Muscle layer of colon (tissue), 2 donors: ENCODE data around the gene FAIM.
"Not testable (repeated sequence)": the region's sequence is repeated elsewhere in the genome, so short reads cannot be mapped to it uniquely, and the experiment has no call there.

Experiments
- H3K27ac ChIP-seq: one replicate; pipeline ENCODE4 v1.7.0; 2013; ENCODE audit warnings: low read depth, mild to moderate bottlenecking, low read length, moderate library complexity
- H3K27me3 ChIP-seq, 2 donors: one replicate each; pipeline ENCODE4 v1.7.0; 2013; ENCODE audit warnings: low read length in 2 of 2, mild to moderate bottlenecking in 2 of 2; ENCODE audit not compliant: insufficient read depth in 2 of 2, control insufficient read depth in 1 of 2
- H3K36me3 ChIP-seq: one replicate; pipeline ENCODE4 v1.7.0; 2013; ENCODE audit warnings: mild to moderate bottlenecking, low read length; ENCODE audit not compliant: insufficient read depth
- H3K4me1 ChIP-seq: one replicate; pipeline ENCODE4 v1.7.0; 2013; ENCODE audit warnings: mild to moderate bottlenecking, low read length; ENCODE audit not compliant: insufficient read depth
- H3K4me3 ChIP-seq, 2 donors: one replicate each; pipeline ENCODE4 v1.7.0; 2013; ENCODE audit warnings: low read length in 2 of 2, low read depth in 1 of 2, mild to moderate bottlenecking in 1 of 2, moderate library complexity in 1 of 2
- H3K9ac ChIP-seq: one replicate; pipeline ENCODE4 v1.7.0; 2013; ENCODE audit warnings: low read length
- H3K9me3 ChIP-seq: one replicate; pipeline ENCODE4 v1.7.0; 2013; ENCODE audit warnings: mild to moderate bottlenecking, low read length
- donor health status: abdominal sarcoma.
- donor health status: Adenocarcinoma of cecum.

FAIM gene

GRCh38 chr3:138608322-138609135 lies at the start of gene FAIM:
FAIM (plus strand) TSS chr3:138608771; CDS start chr3:138619727, 10,956 bp downstream.
- peak within 1 kb of the TSS; percentile 95 for H3K27ac ChIP-seq
- peak within 1 kb of the TSS; percentile 58 to 84 for H3K4me3 ChIP-seq
- peak within 1 kb of the TSS; percentile 85 for H3K9ac ChIP-seq
- peaks cover 3% of the 10 kb centered on the region for H3K9me3 ChIP-seq
- H3K4me1 ChIP-seq: peaks cover 15% of the 10 kb centered on the region
- H3K27me3 ChIP-seq: no peaks in the 10 kb centered on the region
- no peaks in the 10 kb centered on the region for H3K36me3 ChIP-seq

- no peak overlapping the region for H3K27ac ChIP-seq
- no peaks in the 10 kb centered on the region for H3K4me1 ChIP-seq
- H3K9ac ChIP-seq: no peak overlapping the region
Observed at GRCh38 chr3:138559134-138559533, 49.4 kb upstream of the FAIM start.

GRCh38 chr3:138560501-138560900 lies 48.1 kb upstream of the FAIM start:
- no peaks in the 10 kb centered on the region for H3K36me3 ChIP-seq
- H3K27me3 ChIP-seq: no peaks in the 10 kb centered on the region
- H3K4me1 ChIP-seq: no peaks in the 10 kb centered on the region
- peaks cover 4% of the 10 kb centered on the region for H3K9me3 ChIP-seq
- no peak overlapping the region for H3K9ac ChIP-seq
- H3K4me3 ChIP-seq: no peak overlapping the region
- H3K27ac ChIP-seq: no peak overlapping the region

More at GRCh38 chr3:138559134-138559533, 49.4 kb upstream of the FAIM start:
- peaks cover 4% of the 10 kb centered on the region for H3K9me3 ChIP-seq
- H3K27me3 ChIP-seq: no peaks in the 10 kb centered on the region
- no peak overlapping the region for H3K4me3 ChIP-seq
- H3K36me3 ChIP-seq: no peaks in the 10 kb centered on the region

GRCh38 chr3:138562902-138563301 lies 45.7 kb upstream of the FAIM start:
- H3K4me3 ChIP-seq, H3K9ac ChIP-seq, H3K4me1 ChIP-seq, H3K27ac ChIP-seq, H3K9me3 ChIP-seq, H3K27me3 ChIP-seq, H3K36me3 ChIP-seq: not testable (repeated sequence)

GRCh38 chr3:138566293-138566692 lies 42.3 kb upstream of the FAIM start:
- H3K36me3 ChIP-seq, H3K9me3 ChIP-seq, H3K4me3 ChIP-seq, H3K4me1 ChIP-seq, H3K9ac ChIP-seq, H3K27me3 ChIP-seq, H3K27ac ChIP-seq: not testable (repeated sequence)

- no peaks in the 10 kb centered on the region for H3K9me3 ChIP-seq
- H3K9ac ChIP-seq: no peak overlapping the region
- no peaks in the 10 kb centered on the region for H3K27me3 ChIP-seq
- H3K4me3 ChIP-seq: no peak overlapping the region
- H3K36me3 ChIP-seq: no peaks in the 10 kb centered on the region
- H3K27ac ChIP-seq: no peak overlapping the region
- no peaks in the 10 kb centered on the region for H3K4me1 ChIP-seq
Observed at GRCh38 chr3:138567403-138567802, 41.2 kb upstream of the FAIM start.

- Histone ChIP-seq H3K27ac (no peak overlapping the region), H3K27me3 (no peaks in the 10 kb centered on the region), H3K36me3 (no peaks in the 10 kb centered on the region), H3K9me3 (no peaks in the 10 kb centered on the region), H3K4me3 (no peak overlapping the region), H3K9ac (no peak overlapping the region), H3K4me1 (no peaks in the 10 kb centered on the region)
Observed at GRCh38 chr3:138569090-138569489, 39.5 kb upstream of the FAIM start.

- H3K27me3 ChIP-seq: not testable (repeated sequence)
Observed at GRCh38 chr3:138569624-138570023, 38.9 kb upstream of the FAIM start.

GRCh38 chr3:138573138-138573537 lies 35.4 kb upstream of the FAIM start:
- H3K4me1 ChIP-seq: no peaks in the 10 kb centered on the region
- H3K27me3 ChIP-seq: no peaks in the 10 kb centered on the region
- no peak overlapping the region for H3K27ac ChIP-seq
- H3K9ac ChIP-seq: no peak overlapping the region
- H3K4me3 ChIP-seq: no peak overlapping the region
- no peaks in the 10 kb centered on the region for H3K36me3 ChIP-seq
- no peaks in the 10 kb centered on the region for H3K9me3 ChIP-seq

More at GRCh38 chr3:138569624-138570023, 38.9 kb upstream of the FAIM start:
- H3K4me3 ChIP-seq, H3K36me3 ChIP-seq, H3K4me1 ChIP-seq, H3K27ac ChIP-seq, H3K9ac ChIP-seq, H3K9me3 ChIP-seq: not testable (repeated sequence)

GRCh38 chr3:138578141-138578540 lies 30.4 kb upstream of the FAIM start:
- Histone ChIP-seq H3K4me1 (peaks cover 8% of the 10 kb centered on the region), H3K9ac (no peak overlapping the region), H3K27me3 (no peaks in the 10 kb centered on the region), H3K27ac (no peak overlapping the region), H3K4me3 (no peak overlapping the region), H3K36me3 (no peaks in the 10 kb centered on the region), H3K9me3 (no peaks in the 10 kb centered on the region)

GRCh38 chr3:138578961-138579574 lies 29.5 kb upstream of the FAIM start:
- H3K36me3 ChIP-seq: no peaks in the 10 kb centered on the region
- no peaks in the 10 kb centered on the region for H3K9me3 ChIP-seq
- H3K9ac ChIP-seq: no peak overlapping the region
- no peak overlapping the region for H3K27ac ChIP-seq
- H3K4me3 ChIP-seq: no peak overlapping the region
- peaks cover 8% of the 10 kb centered on the region for H3K4me1 ChIP-seq
- no peaks in the 10 kb centered on the region for H3K27me3 ChIP-seq

- Histone ChIP-seq H3K9me3 (no peaks in the 10 kb centered on the region), H3K9ac (no peak overlapping the region), H3K4me1 (no peaks in the 10 kb centered on the region), H3K27me3 (no peaks in the 10 kb centered on the region), H3K36me3 (no peaks in the 10 kb centered on the region), H3K27ac (no peak overlapping the region), H3K4me3 (no peak overlapping the region)
Observed at GRCh38 chr3:138587374-138587773, 21.2 kb upstream of the FAIM start.
